ENCODE results near the gene ST6GALNAC3. TPM values are rescaled to one million over a fixed set of nuclear protein-coding genes. Genes with fewer than 3 reads are reported as not detected.

Gene ST6GALNAC3
- total RNA-seq, 1 donor from 2014 or later, result 22.0 TPM

DNA sequence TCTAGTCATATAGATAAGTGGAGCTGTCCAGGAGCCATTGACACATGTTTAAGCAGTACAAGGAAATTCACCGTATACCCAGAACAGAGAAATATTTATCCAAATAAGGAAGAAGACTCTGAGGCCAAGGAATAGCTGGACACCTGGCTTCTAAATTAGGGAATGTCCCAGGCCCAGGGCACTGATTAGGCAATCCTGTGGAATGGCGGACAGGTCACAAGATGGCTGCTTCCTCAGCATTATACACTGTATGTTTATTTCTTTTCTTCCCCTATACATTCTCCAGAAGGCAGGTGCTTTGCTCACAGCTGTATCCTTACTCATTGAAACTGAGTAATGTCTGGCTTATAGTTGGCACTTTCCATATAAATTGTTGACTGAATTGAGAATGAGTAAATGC, 59.4 kb downstream of the ST6GALNAC3 start:
- no peak overlapping the region for H3K4me3 Mint-ChIP-seq
- DNase-seq (ENCODE audit: low read depth, low spot score), result no peak
- H3K27ac Mint-ChIP-seq (ENCODE audit: unreplicated experiment), result no peak overlapping the region
- TF ChIP-seq, protein P1, sequence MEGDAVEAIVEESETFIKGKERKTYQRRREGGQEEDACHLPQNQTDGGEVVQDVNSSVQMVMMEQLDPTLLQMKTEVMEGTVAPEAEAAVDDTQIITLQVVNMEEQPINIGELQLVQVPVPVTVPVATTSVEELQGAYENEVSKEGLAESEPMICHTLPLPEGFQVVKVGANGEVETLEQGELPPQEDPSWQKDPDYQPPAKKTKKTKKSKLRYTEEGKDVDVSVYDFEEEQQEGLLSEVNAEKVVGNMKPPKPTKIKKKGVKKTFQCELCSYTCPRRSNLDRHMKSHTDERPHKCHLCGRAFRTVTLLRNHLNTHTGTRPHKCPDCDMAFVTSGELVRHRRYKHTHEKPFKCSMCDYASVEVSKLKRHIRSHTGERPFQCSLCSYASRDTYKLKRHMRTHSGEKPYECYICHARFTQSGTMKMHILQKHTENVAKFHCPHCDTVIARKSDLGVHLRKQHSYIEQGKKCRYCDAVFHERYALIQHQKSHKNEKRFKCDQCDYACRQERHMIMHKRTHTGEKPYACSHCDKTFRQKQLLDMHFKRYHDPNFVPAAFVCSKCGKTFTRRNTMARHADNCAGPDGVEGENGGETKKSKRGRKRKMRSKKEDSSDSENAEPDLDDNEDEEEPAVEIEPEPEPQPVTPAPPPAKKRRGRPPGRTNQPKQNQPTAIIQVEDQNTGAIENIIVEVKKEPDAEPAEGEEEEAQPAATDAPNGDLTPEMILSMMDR (conservative IDR thresholded peaks at IDR 0.05), result no peak
- peaks cover 4% of the 10 kb centered on the region for H3K9me3 Mint-ChIP-seq
- no peaks in the 10 kb centered on the region for H3K27me3 Mint-ChIP-seq (ENCODE audit: low read depth)
- H3K36me3 Mint-ChIP-seq (ENCODE audit: low read depth), result peaks cover 11% of the 10 kb centered on the region
- peaks cover 14% of the 10 kb centered on the region for H3K4me1 Mint-ChIP-seq

DNA sequence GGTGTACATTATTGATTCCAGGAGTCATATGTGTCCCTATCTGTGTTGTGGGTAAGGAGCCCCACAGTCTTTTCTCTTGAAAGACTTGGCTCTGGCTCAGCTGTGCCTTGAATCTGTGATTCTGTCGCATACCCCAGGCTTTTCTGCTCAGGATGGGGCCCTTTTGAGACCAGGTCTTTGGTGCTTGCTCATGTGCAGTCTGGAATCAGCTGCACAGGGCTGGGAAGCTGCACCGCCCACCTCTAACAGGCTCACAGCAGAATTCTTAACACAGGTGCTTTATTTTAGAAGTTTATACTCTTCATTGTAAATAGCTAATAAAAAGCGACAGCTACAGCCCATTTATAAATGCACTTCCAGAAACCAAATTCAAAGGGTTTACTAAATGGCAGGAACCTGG, 61.3 kb downstream of the ST6GALNAC3 start:
- Mint-ChIP-seq H3K9me3 (peaks cover 4% of the 10 kb centered on the region), H3K27me3 (ENCODE audit: low read depth) (no peaks in the 10 kb centered on the region), H3K36me3 (ENCODE audit: low read depth) (peaks cover 11% of the 10 kb centered on the region), H3K27ac (ENCODE audit: unreplicated experiment) (no peak overlapping the region), H3K4me3 (no peak overlapping the region), H3K4me1 (peaks cover 28% of the 10 kb centered on the region)
- no peak for DNase-seq (ENCODE audit: low read depth, low spot score)
- TF ChIP-seq, protein P1 (conservative IDR thresholded peaks at IDR 0.05), result no peak

DNA sequence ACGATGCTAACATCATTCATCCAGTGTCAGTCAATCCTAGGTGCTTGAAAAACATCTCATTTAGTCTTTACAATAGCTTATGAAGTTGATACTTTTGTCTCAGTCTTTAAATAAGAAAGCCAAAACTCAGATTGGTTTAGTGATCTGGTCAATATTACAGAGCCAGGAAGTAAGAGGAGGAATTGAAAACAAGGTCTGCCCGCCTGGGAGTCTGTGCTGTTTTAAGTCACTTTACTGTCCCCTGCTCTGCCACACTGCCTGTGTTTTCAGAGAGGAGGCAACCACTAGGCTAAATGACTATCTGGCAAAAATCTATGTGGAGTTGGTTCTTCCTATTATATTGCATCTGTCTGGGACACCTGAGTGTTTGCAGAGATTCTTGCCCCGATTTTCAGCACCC, 62.3 kb downstream of the ST6GALNAC3 start:
- Mint-ChIP-seq H3K4me1 (peaks cover 28% of the 10 kb centered on the region), H3K9me3 (no peaks in the 10 kb centered on the region), H3K27ac (ENCODE audit: unreplicated experiment) (no peak overlapping the region), H3K36me3 (ENCODE audit: low read depth) (peaks cover 8% of the 10 kb centered on the region), H3K4me3 (no peak overlapping the region), H3K27me3 (ENCODE audit: low read depth) (no peaks in the 10 kb centered on the region)
- TF ChIP-seq, protein P1 (conservative IDR thresholded peaks at IDR 0.05), result no peak
- DNase-seq (ENCODE audit: low read depth, low spot score), result no peak

GRCh38 chr1:76137746-76138145, 63.2 kb downstream of the ST6GALNAC3 start:
- Mint-ChIP-seq H3K36me3 (ENCODE audit: low read depth) (peaks cover 3% of the 10 kb centered on the region), H3K27me3 (ENCODE audit: low read depth) (no peaks in the 10 kb centered on the region), H3K27ac (ENCODE audit: unreplicated experiment) (no peak overlapping the region), H3K9me3 (no peaks in the 10 kb centered on the region), H3K4me3 (no peak overlapping the region), H3K4me1 (peaks cover 28% of the 10 kb centered on the region)
- DNase-seq (ENCODE audit: low read depth, low spot score), result no peak
- TF ChIP-seq, protein P1 (conservative IDR thresholded peaks at IDR 0.05), result no peak

DNA sequence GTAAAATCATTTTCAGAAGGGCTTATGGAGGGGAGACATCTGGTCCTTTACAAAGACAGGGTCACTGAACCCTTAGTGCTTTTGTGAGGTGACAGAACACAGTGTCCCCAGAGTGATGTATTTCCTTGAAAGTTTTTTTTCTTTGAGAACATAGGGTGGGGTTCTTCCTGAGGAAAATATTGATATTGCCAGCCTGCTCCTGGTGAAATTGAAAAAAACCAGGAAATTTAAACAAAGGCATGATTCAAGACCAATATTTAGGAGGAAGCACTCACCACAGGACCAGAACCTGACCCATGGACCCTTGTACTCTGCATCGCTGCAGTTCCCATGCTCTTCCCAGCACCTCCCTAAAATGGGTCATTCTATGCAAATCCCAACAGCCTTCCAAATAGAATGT, 63.7 kb downstream of the ST6GALNAC3 start:
- TF ChIP-seq, protein P1 (conservative IDR thresholded peaks at IDR 0.05), result no peak
- no peaks in the 10 kb centered on the region for H3K9me3 Mint-ChIP-seq
- peaks cover 28% of the 10 kb centered on the region for H3K4me1 Mint-ChIP-seq
- no peak overlapping the region for H3K27ac Mint-ChIP-seq (ENCODE audit: unreplicated experiment)
- H3K4me3 Mint-ChIP-seq, result no peak overlapping the region
- H3K27me3 Mint-ChIP-seq (ENCODE audit: low read depth), result no peaks in the 10 kb centered on the region
- DNase-seq (ENCODE audit: low read depth, low spot score), result no peak
- H3K36me3 Mint-ChIP-seq (ENCODE audit: low read depth), result no peaks in the 10 kb centered on the region

GRCh38 chr1:76140227-76140626, 65.7 kb downstream of the ST6GALNAC3 start:
- no peak for DNase-seq (ENCODE audit: low read depth, low spot score)
- H3K27me3 Mint-ChIP-seq (ENCODE audit: low read depth), result no peaks in the 10 kb centered on the region
- TF ChIP-seq, protein P1 (conservative IDR thresholded peaks at IDR 0.05), result no peak
- H3K36me3 Mint-ChIP-seq (ENCODE audit: low read depth), result no peaks in the 10 kb centered on the region
- H3K27ac Mint-ChIP-seq (ENCODE audit: unreplicated experiment), result no peak overlapping the region
- no peaks in the 10 kb centered on the region for H3K9me3 Mint-ChIP-seq
- H3K4me1 Mint-ChIP-seq, result peaks cover 28% of the 10 kb centered on the region
- no peak overlapping the region for H3K4me3 Mint-ChIP-seq

All from neural crest cell (in vitro differentiated cells).